Heart left ventricle (tissue), 16 donors: ENCODE data around the gene GYG1. TPM values are rescaled to one million over a fixed set of nuclear protein-coding genes. Genes with fewer than 3 reads are reported as not detected.

ENCODE experiments used
- ATAC-seq, 4 donors: fragments of 200-7000 bp; cut with Tn5 transposase; one replicate each; pipeline ENCODE4 v1.9.1; 2020 to 2022; ENCODE audit warnings: moderate library complexity in 4 of 4, mild to moderate bottlenecking in 3 of 4, moderate number of reproducible peaks in 1 of 4
- DNase-seq, 5 donors: peaks; one replicate each; pipeline ENCODE4 v3.0.0-alpha.2; 2020
- H3K27ac ChIP-seq, 12 donors: fragments of 200-600 bp; sonication (generic) in 4 of 12; one replicate each; pipeline versions ENCODE4 v1.5.0 to v1.8.0; 2016 to 2022; ENCODE audit warnings: mild to moderate bottlenecking in 2 of 12
- H3K27me3 ChIP-seq, 9 donors: fragments of 200-600 bp; sonication (generic) in 2 of 9; one replicate each; pipeline versions ENCODE4 v1.5.1 to v1.8.0; 2016 to 2022; ENCODE audit warnings: mild to moderate bottlenecking in 3 of 9
- H3K36me3 ChIP-seq, 9 donors: fragments of 200-600 bp; sonication (generic) in 2 of 9; one replicate each; pipeline versions ENCODE4 v1.5.0 to v1.8.0; 2018 to 2022; ENCODE audit warnings: mild to moderate bottlenecking in 2 of 9
- H3K4me1 ChIP-seq, 12 donors: fragments of 200-600 bp; sonication (generic) in 4 of 12; one replicate each; pipeline versions ENCODE4 v1.5.0 to v1.8.0; 2016 to 2022; ENCODE audit warnings: mild to moderate bottlenecking in 3 of 12
- H3K4me3 ChIP-seq, 12 donors: fragments of 200-600 bp; sonication (generic) in 4 of 12; one replicate each; pipeline versions ENCODE4 v1.5.0 to v1.8.0; 2017 to 2022; ENCODE audit warnings: mild to moderate bottlenecking in 9 of 12, moderate library complexity in 4 of 12
- H3K9me3 ChIP-seq, 12 donors: fragments of 200-600 bp; sonication (generic) in 4 of 12; one replicate each; pipeline versions ENCODE4 v1.5.0 to v1.8.0; 2016 to 2022; ENCODE audit warnings: mild to moderate bottlenecking in 1 of 12
- CTCF ChIP-seq, 12 donors: fragments of 200-600 bp; sonication (generic) in 4 of 12; IDR thresholded peaks; one replicate each; pipeline versions ENCODE4 v1.5.0 to v1.8.0; 2018 to 2022; ENCODE audit warnings: antibody characterized with exemption in 12 of 12, mild to moderate bottlenecking in 5 of 12
- POLR2A ChIP-seq, 2 donors: fragments of 450-650 bp; IDR thresholded peaks; one replicate each; pipeline ENCODE4 v1.6.1; 2017; ENCODE audit warnings: antibody characterized with exemption in 2 of 2, mild to moderate bottlenecking in 2 of 2, moderate library complexity in 2 of 2
- WGBS, 4 donors: extraction: QIAGEN DNeasy Blood & Tissue Kit in 2 of 4; methylation state at CpG; one replicate each; pipeline versions ENCODE4 v1.1.5 to v1.1.7; 2013 to 2018; 5-methylcytosine and 5-hydroxymethylcytosine counted together
- intact Hi-C, 10 donors: fragments of 100-400 bp; cut with DNase I; formaldehyde crosslinking; loops; one replicate each; pipeline versions ENCODE4 v1.11.1 to v1.14.2; 2022
- polyA plus RNA-seq, 2 donors: library from polyadenylated mRNA; stranded (reverse); fragments of 200-250 nt; gene quantifications; one replicate each; pipeline ENCODE4 v1.2.3, GENCODE V29; 2013
- total RNA-seq, 9 donors: library from RNA; depleted of rRNA in 2 of 9; stranded (reverse); fragments of >200 nt in 2 of 9; fragmentation: NEBNext Ultra II Directional in 3 of 9; extraction: Animal tissue kit (Norgen Biotek cat#: 25700) in 3 of 9; gene quantifications; one replicate each; pipeline versions ENCODE4 v1.1.0 to v1.2.4, GENCODE V29; 2016 to 2023
- donor health status: ischemic (EF 13 %, LVEDD 7.1; RV severe dilation, severe dysfunction).
- donor health status: healthy with polysubstance abuse.
- donor health status: DM: no; HTN: yes; CAD: no.
- donor health status: DM: no; HTN: no; CAD: no.
- donor health status: ischemic (EF 25% LVEDD 6.9; RV normal size, moderate dysfunction).
- donor health status: ischemic (EF 25% LVEDD 5.7; RV mildly dilated, moderate dysfunction).
- donor health status: healthy.
- donor health status: DM: yes; HTN: yes; CAD: no.
- donor health status: ischemic (EF 35%, LVEDD 5.7; RV mildly dilated, moderate dysfunction).
- donor health status: nonischemic (EF 11% LVEDD 7.7; RV severe dilation, severe dysfunction).
- donor health status: DM: yes; HTN: yes; CAD: no.
- donor health status: PGD.
- donor health status: ischemic (EF 29% LVEDD 5.4; RV normal size, mild dysfunction).
- donor health status: nonischemic (EF 23%, LVEDD 6.1; RV moderate dilation, normal function).

GYG1 gene
- total and polyA plus RNA-seq, 11 donors, result 78.2 to 313 (median 144) TPM

GRCh38 chr3:148971401-148972163, 19.8 kb upstream of the GYG1 start:
- no peak for TF ChIP-seq POLR2A (IDR thresholded peaks at IDR 0.05)
- no peak for TF ChIP-seq CTCF (IDR thresholded peaks at IDR 0.05)
- Histone ChIP-seq H3K9me3 (no peaks in the 10 kb centered on the region), H3K27ac (no peak overlapping the region), H3K36me3 (no peaks in the 10 kb centered on the region), H3K4me3 (no peak overlapping the region), H3K4me1 (peaks cover 0 to 29% (median 8%) of the 10 kb centered on the region in 12 donors), H3K27me3 (no peaks in the 10 kb centered on the region)
- peak in 1 of 5 donors; percentile 39 for DNase-seq
- intact Hi-C loops, result loop anchor here in 1 of 10 donors (10.0 kb wide), 1 partner anchor 63 kb away; no protein-coding TSS in a partner anchor
- no peak for ATAC-seq
- 78 to 86% (median 84%) methylated on average over 1 of the region's 1 CpG for WGBS, 4 donors

GRCh38 chr3:148974726-148975125, 16.6 kb upstream of the GYG1 start:
- H3K9me3 ChIP-seq, result no peaks in the 10 kb centered on the region
- H3K36me3 ChIP-seq, result no peaks in the 10 kb centered on the region
- H3K4me3 ChIP-seq, result peak overlapping the region in 5 of 12 donors; percentile 2 to 22 (median 14)
- H3K4me1 ChIP-seq, result peaks cover 0 to 29% (median 8%) of the 10 kb centered on the region in 12 donors
- H3K27me3 ChIP-seq, result no peaks in the 10 kb centered on the region
- ATAC-seq, result no peak
- TF ChIP-seq CTCF (IDR thresholded peaks at IDR 0.05) (no peak), POLR2A (IDR thresholded peaks at IDR 0.05) (no peak)
- intact Hi-C loops, result loop anchor here in 2 of 10 donors (1.0 to 10.0 kb wide), 2 partner anchors 17 to 60 kb away; partner anchors contain the start of gene GYG1 (in 1 of the 2)
- H3K27ac ChIP-seq, result peak overlapping the region in 10 of 12 donors; percentile 62 to 84 (median 78)
- WGBS, 4 donors, result 77 to 88% (median 82%) methylated on average over 2 of the region's 2 CpGs
- DNase-seq, result no peak

- TF ChIP-seq POLR2A (IDR thresholded peaks at IDR 0.05) (no peak), CTCF (IDR thresholded peaks at IDR 0.05) (peak in 4 of 12 donors; percentile 8 to 30 (median 15))
- H3K9me3 ChIP-seq, result no peaks in the 10 kb centered on the region
- no peaks in the 10 kb centered on the region for H3K27me3 ChIP-seq
- peak overlapping the region; percentile 62 to 84 (median 76) for H3K27ac ChIP-seq
- ATAC-seq (peak; percentile 92 to 96 (median 94)), DNase-seq (peak; percentile 23 to 79 (median 60))
- peaks cover 0 to 29% (median 8%) of the 10 kb centered on the region in 12 donors for H3K4me1 ChIP-seq
- intact Hi-C loops, result loop anchor here in 2 of 10 donors (1.0 to 10.0 kb wide), 2 partner anchors 16 to 60 kb away; partner anchors contain the start of gene GYG1 (in 1 of the 2)
- no peaks in the 10 kb centered on the region for H3K36me3 ChIP-seq
- WGBS, 4 donors, result 36 to 41% (median 37%) methylated on average over 6 of the region's 6 CpGs
- peak overlapping the region in 5 of 12 donors; percentile 2 to 22 (median 14) for H3K4me3 ChIP-seq
Measured at GRCh38 chr3:148975248-148975647, 16.1 kb upstream of the GYG1 start.

GRCh38 chr3:148975696-148976095, 15.6 kb upstream of the GYG1 start:
- ATAC-seq (peak; percentile 75 to 90 (median 86)), DNase-seq (peak in 1 of 5 donors; percentile 45)
- H3K36me3 ChIP-seq, result no peaks in the 10 kb centered on the region
- TF ChIP-seq POLR2A (IDR thresholded peaks at IDR 0.05), result no peak
- TF ChIP-seq CTCF (IDR thresholded peaks at IDR 0.05), result no peak
- peaks cover 0 to 29% (median 8%) of the 10 kb centered on the region in 12 donors for H3K4me1 ChIP-seq
- intact Hi-C loops, result loop anchor here in 2 of 10 donors (1.0 to 10.0 kb wide), 2 partner anchors 16 to 59 kb away; partner anchors contain the start of gene GYG1 (in 1 of the 2)
- H3K27me3 ChIP-seq, result no peaks in the 10 kb centered on the region
- WGBS, 4 donors, result 47 to 56% (median 51%) methylated on average over 6 of the region's 6 CpGs
- peak overlapping the region; percentile 62 to 84 (median 76) for H3K27ac ChIP-seq
- no peaks in the 10 kb centered on the region for H3K9me3 ChIP-seq
- no peak overlapping the region for H3K4me3 ChIP-seq
